Trophoblast cell (in vitro differentiated cells and primary cell): ENCODE data around the gene PPP2R2D.

ENCODE experiments used
- DNase-seq, 2 donors: peaks; one replicate each; pipeline ENCODE4 v3.0.0-alpha.2; 2016
- H2AFZ ChIP-seq: 2 replicates; pipeline ENCODE4 v1.6.1; 2013; ENCODE audit warnings: low read length, moderate library complexity, mild to moderate bottlenecking; ENCODE audit not compliant: insufficient read depth, poor library complexity
- H2AK5ac ChIP-seq: 2 replicates; pipeline ENCODE4 v1.6.1; 2013; ENCODE audit warnings: mild to moderate bottlenecking, low read length
- H2BK120ac ChIP-seq: 2 replicates; pipeline ENCODE4 v1.6.1; 2013; ENCODE audit warnings: low read length, mild to moderate bottlenecking, moderate library complexity; ENCODE audit not compliant: insufficient read depth, poor library complexity
- H2BK12ac ChIP-seq: 2 replicates; pipeline ENCODE4 v1.6.1; 2013; ENCODE audit warnings: mild to moderate bottlenecking, low read length, moderate library complexity
- H2BK5ac ChIP-seq: 2 replicates; pipeline ENCODE4 v1.6.1; 2013; ENCODE audit warnings: low read length, low read depth, moderate library complexity, mild to moderate bottlenecking; ENCODE audit not compliant: poor library complexity
- H3K14ac ChIP-seq: 2 replicates; pipeline ENCODE4 v1.6.1; 2013; ENCODE audit warnings: mild to moderate bottlenecking, low read length
- H3K18ac ChIP-seq: 2 replicates; pipeline ENCODE4 v1.6.1; 2013; ENCODE audit warnings: mild to moderate bottlenecking, low read length
- H3K23ac ChIP-seq: 2 replicates; pipeline ENCODE4 v1.6.1; 2013; ENCODE audit warnings: low read length
- H3K27ac ChIP-seq: 2 replicates; pipeline ENCODE4 v1.5.1; 2013; ENCODE audit warnings: low read depth, mild to moderate bottlenecking, inconsistent platforms, low read length, moderate library complexity
- H3K27me3 ChIP-seq: 2 replicates; pipeline ENCODE4 v1.6.1; 2013; ENCODE audit warnings: inconsistent platforms, mild to moderate bottlenecking, low read length, moderate library complexity; ENCODE audit not compliant: insufficient read depth
- H3K36me3 ChIP-seq, 2 experiments: 1 replicate in 1 of 2; 2 replicates in 1 of 2; pipeline ENCODE4 v1.6.1; 2013; ENCODE audit warnings: low read length in 2 of 2, mild to moderate bottlenecking in 2 of 2, moderate library complexity in 1 of 2; ENCODE audit not compliant: insufficient read depth in 2 of 2, control insufficient read depth in 1 of 2
- H3K4ac ChIP-seq: 2 replicates; pipeline ENCODE4 v1.6.1; 2013; ENCODE audit warnings: low read depth, mild to moderate bottlenecking, low read length, moderate library complexity
- H3K4me1 ChIP-seq, 2 experiments: 1 replicate in 1 of 2; 2 replicates in 1 of 2; pipeline ENCODE4 v1.6.1; 2013; ENCODE audit warnings: low read length in 2 of 2, mild to moderate bottlenecking in 2 of 2, moderate library complexity in 1 of 2; ENCODE audit not compliant: insufficient read depth in 2 of 2, control insufficient read depth in 1 of 2
- H3K4me2 ChIP-seq: 2 replicates; pipeline ENCODE4 v1.6.1; 2013; ENCODE audit warnings: inconsistent platforms, mild to moderate bottlenecking, low read length, moderate library complexity
- H3K4me3 ChIP-seq: 2 replicates; pipeline ENCODE4 v1.5.1; 2013; ENCODE audit warnings: mild to moderate bottlenecking, low read depth, low read length, inconsistent platforms
- H3K79me1 ChIP-seq: one replicate; pipeline ENCODE4 v1.6.1; 2013; ENCODE audit warnings: low read length
- H3K79me2 ChIP-seq: 2 replicates; pipeline ENCODE4 v1.6.1; 2013; ENCODE audit warnings: low read length, mild to moderate bottlenecking; ENCODE audit not compliant: control insufficient read depth, insufficient read depth, poor library complexity
- H3K9ac ChIP-seq: 2 replicates; pipeline ENCODE4 v1.6.1; 2013; ENCODE audit warnings: mild to moderate bottlenecking, low read length
- H3K9me3 ChIP-seq: 2 replicates; pipeline ENCODE4 v1.6.1; 2013; ENCODE audit warnings: low read depth, mild to moderate bottlenecking, control low read depth, inconsistent platforms, low read length; ENCODE audit not compliant: insufficient read depth
- H4K12ac ChIP-seq: 2 replicates; pipeline ENCODE4 v1.6.1; 2013; ENCODE audit warnings: low read depth, mild to moderate bottlenecking, low read length, moderate library complexity
- H4K8ac ChIP-seq: 2 replicates; pipeline ENCODE4 v1.6.1; 2013; ENCODE audit warnings: low read depth, mild to moderate bottlenecking, low read length, moderate library complexity
- H4K91ac ChIP-seq: one replicate; pipeline ENCODE4 v1.6.1; 2013; ENCODE audit warnings: low read depth, mild to moderate bottlenecking, low read length, moderate library complexity
- WGBS: extraction: QIAGEN DNeasy Blood & Tissue Kit; methylation state at CpG from one replicate; pipeline ENCODE4 v1.1.7; 2013; ENCODE audit warnings: missing lambda C conversion rate; ENCODE audit not compliant: insufficient read length, insufficient coverage; ENCODE audit errors: extremely low coverage; 5-methylcytosine and 5-hydroxymethylcytosine counted together

PPP2R2D gene

DNA sequence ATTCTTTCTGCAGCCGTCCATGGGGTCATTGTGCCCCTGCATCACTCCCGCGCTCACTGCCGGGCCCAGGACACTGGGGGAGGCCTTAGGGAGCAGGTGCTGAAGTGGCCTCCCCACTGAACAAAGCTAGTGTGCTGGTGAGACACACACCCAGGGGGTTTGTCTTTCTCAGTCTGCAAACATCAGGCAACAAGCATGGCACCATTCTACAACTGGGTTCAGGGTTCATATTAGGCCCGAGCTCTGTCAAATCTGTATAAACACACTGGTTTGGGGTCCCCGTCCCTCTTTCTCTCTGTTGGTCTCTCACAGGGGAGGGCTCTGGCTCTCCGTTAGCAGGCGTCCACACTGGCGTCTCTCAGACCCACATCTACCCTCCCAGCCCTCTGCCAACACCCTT, 11.1 kb upstream of the PPP2R2D start:
- Histone ChIP-seq H4K91ac (no peak overlapping the region), H3K23ac (no peak overlapping the region), H3K27ac (no peak overlapping the region), H3K4ac (no peak overlapping the region), H3K4me1 (no peaks in the 10 kb centered on the region), H3K14ac (no peak overlapping the region), H3K79me2 (no peaks in the 10 kb centered on the region), H2BK5ac (no peak overlapping the region), H3K9me3 (peaks cover 2% of the 10 kb centered on the region), H2AK5ac (no peak overlapping the region), H3K36me3 (no peaks in the 10 kb centered on the region), H3K79me1 (no peaks in the 10 kb centered on the region), H3K27me3 (no peaks in the 10 kb centered on the region), H3K18ac (no peak overlapping the region), H3K4me3 (no peak overlapping the region), H2BK12ac (no peak overlapping the region), H2AFZ (no peak overlapping the region), H2BK120ac (no peak overlapping the region), H3K9ac (no peak overlapping the region), H4K8ac (no peak overlapping the region), H3K4me2 (no peak overlapping the region), H4K12ac (no peak overlapping the region)
- no peak for DNase-seq
- WGBS, result no CpG with 5 or more reads among the region's 9 CpGs

DNA sequence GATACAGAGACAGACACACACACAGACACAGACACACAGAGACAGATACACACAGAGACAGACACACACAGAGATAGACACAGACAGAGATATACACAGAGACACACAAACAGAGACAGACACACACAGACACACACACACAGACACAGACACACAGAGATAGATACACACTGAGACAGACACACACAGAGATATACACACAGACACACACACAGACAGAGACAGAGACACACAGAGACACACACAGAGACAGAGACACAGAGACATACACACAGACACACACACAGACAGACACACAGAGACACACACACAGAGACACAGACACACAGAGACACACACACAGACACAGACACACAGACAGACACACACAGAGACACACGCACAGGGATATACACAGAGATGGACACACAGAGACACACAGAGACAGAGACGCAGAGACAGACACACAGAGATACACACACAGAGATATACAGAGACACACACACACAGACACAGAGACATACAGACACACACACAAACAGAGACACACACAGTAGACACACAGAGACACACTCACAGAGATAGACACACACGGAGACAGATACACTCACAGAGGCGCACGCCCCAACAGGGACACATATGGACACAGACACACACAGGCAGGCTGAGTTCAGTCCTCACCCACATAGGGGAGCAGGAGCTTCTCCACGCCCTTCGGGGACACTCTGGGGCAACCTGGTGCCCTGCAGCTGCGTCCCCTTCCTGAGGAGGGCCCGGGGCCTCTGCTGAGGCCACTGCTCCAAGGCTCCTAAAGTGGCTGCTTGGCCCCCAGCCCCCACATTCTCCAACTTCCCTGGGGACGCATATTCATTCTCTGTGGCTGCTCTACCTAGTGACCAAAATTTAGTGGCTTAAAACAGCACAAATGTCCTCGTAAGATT, 10.3 kb upstream of the PPP2R2D start:
- Histone ChIP-seq H3K79me1 (no peaks in the 10 kb centered on the region), H3K4me3 (no peak overlapping the region), H3K4me1 (no peaks in the 10 kb centered on the region), H3K4me2 (no peak overlapping the region), H3K27me3 (no peaks in the 10 kb centered on the region), H3K27ac (no peak overlapping the region), H3K9ac (no peak overlapping the region), H2BK120ac (no peak overlapping the region), H2AFZ (no peak overlapping the region), H3K4ac (no peak overlapping the region), H3K9me3 (peaks cover 2% of the 10 kb centered on the region), H4K91ac (no peak overlapping the region), H2BK12ac (no peak overlapping the region), H4K12ac (no peak overlapping the region), H3K14ac (no peak overlapping the region), H3K36me3 (no peaks in the 10 kb centered on the region), H4K8ac (no peak overlapping the region), H3K18ac (no peak overlapping the region), H2BK5ac (no peak overlapping the region), H3K79me2 (no peaks in the 10 kb centered on the region), H3K23ac (no peak overlapping the region), H2AK5ac (no peak overlapping the region)
- no peak for DNase-seq
- no CpG with 5 or more reads among the region's 11 CpGs for whole genome bisulfite sequencing

DNA sequence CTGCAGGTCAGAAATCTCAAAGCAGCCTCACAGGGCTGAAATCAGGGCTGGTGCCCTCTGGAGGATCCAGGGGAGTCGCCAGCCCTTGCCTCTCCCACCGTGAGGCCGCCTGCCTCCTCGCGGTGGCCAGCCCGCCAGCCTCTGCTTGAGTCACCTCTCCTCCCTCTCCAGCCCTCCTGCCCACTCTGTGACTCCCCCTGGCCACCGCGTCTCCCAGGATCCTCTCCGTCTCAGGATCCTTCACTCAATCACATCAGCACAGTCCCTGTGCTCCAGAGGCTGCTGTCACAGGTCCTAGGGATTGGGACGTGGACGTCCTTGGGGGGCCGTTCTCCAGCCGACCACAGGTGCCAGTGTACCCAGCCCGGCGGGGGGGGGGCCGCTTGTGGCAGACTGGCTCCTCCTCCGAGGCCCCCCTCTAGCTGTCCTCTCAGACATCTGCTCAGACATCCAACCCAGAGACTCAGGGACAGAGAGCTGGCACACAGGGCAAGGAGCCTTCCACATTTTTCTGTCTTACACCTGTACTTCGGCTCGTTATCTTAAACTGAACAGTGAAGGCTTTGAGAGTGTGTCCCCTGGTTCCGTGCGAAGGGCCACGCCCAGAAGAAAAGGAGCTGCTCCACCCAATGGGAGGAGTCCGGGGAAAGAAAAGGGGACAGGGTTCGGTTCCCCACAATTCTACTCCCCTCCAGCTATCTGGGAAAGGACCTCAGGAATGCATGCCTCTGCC, 9.4 kb upstream of the PPP2R2D start:
- no CpG with 5 or more reads among the region's 24 CpGs for WGBS
- H3K14ac ChIP-seq, result no peak overlapping the region

DNA sequence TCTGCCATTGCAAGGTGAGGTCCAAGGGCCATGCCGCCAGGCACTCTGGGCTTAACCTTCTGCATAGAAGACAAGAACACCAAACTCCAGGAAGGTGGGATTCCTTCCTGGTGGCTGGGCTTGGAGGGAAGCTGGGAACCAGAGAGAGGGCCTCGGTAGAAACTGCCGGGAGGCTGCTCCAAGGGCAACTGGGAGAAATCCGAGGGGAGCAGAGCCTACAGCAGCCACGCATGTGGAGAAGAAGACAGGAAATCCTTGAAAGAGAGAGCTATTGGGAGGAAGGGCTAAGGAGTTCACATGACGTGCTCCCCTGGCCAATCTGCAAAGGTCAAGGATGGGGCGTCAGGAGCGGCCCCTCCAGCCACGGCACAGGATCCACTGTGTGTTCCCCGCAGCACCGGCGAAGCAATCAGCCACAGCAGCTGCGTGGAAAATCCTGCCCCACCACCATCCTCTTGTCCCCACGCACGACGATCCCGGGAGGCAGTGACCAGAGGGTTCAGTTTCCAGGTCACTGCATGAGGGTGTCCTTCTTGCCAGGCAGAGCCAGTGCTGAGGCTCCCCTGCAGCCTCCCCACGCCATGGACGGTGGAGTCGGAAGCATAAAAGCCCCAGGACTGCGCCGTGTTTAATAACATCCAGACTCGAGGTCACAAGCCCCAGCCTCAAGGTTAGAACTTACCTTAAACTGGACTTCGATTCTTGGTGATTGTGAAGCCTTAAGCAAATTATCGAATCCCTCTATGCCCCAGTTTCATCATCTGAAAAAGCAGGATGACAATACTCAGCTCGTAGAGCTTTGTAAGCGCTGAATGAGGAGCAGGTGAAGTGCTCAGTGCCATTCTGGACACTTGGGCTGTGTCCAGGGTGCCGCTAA, 8.6 kb upstream of the PPP2R2D start:
- Histone ChIP-seq H3K27me3 (no peaks in the 10 kb centered on the region), H3K79me1 (no peaks in the 10 kb centered on the region), H2AK5ac (no peak overlapping the region), H3K4me2 (no peak overlapping the region), H3K36me3 (no peaks in the 10 kb centered on the region), H3K18ac (no peak overlapping the region), H3K9ac (no peak overlapping the region), H3K27ac (no peak overlapping the region), H2BK12ac (no peak overlapping the region), H3K79me2 (no peaks in the 10 kb centered on the region), H4K91ac (no peak overlapping the region), H4K12ac (no peak overlapping the region), H2BK5ac (no peak overlapping the region), H2AFZ (no peak overlapping the region), H3K14ac (no peak overlapping the region), H3K4ac (no peak overlapping the region), H3K9me3 (peaks cover 2% of the 10 kb centered on the region), H3K23ac (no peak overlapping the region), H3K4me3 (no peak overlapping the region), H3K4me1 (no peaks in the 10 kb centered on the region), H4K8ac (no peak overlapping the region), H2BK120ac (no peak overlapping the region)
- no CpG with 5 or more reads among the region's 28 CpGs for WGBS
- DNase-seq, result no peak

More for the DNA sequence above, 9.4 kb upstream of the PPP2R2D start:
- H3K4me1 ChIP-seq, result no peaks in the 10 kb centered on the region
- H2AFZ ChIP-seq, result no peak overlapping the region
- no peaks in the 10 kb centered on the region for H3K27me3 ChIP-seq
- H3K18ac ChIP-seq, result no peak overlapping the region
- H4K8ac ChIP-seq, result no peak overlapping the region
- H2BK12ac ChIP-seq, result no peak overlapping the region
- no peak overlapping the region for H3K27ac ChIP-seq
- H3K23ac ChIP-seq, result no peak overlapping the region
- H3K36me3 ChIP-seq, result no peaks in the 10 kb centered on the region
- H2BK5ac ChIP-seq, result no peak overlapping the region
- H3K79me2 ChIP-seq, result no peaks in the 10 kb centered on the region
- no peak overlapping the region for H3K4ac ChIP-seq
- H3K4me2 ChIP-seq, result no peak overlapping the region
- no peak overlapping the region for H3K4me3 ChIP-seq
- no peak for DNase-seq
- H4K91ac ChIP-seq, result no peak overlapping the region
- H3K79me1 ChIP-seq, result no peaks in the 10 kb centered on the region
- H2AK5ac ChIP-seq, result no peak overlapping the region
- H4K12ac ChIP-seq, result no peak overlapping the region
- H3K9me3 ChIP-seq, result peaks cover 2% of the 10 kb centered on the region
- H2BK120ac ChIP-seq, result no peak overlapping the region
- H3K9ac ChIP-seq, result no peak overlapping the region
